Measurements from ENCODE around the gene EARS2. TPM values are rescaled to one million over a fixed set of nuclear protein-coding genes. Genes with fewer than 3 reads are reported as not detected.

The EARS2 gene
- total and polyA plus RNA-seq, 9 of the 15 experiments (the other 6 are each of a cell fraction or from before 2014, with no cell fraction given) = 17.6 to 58.6 (median 36.3) TPM

DNA sequence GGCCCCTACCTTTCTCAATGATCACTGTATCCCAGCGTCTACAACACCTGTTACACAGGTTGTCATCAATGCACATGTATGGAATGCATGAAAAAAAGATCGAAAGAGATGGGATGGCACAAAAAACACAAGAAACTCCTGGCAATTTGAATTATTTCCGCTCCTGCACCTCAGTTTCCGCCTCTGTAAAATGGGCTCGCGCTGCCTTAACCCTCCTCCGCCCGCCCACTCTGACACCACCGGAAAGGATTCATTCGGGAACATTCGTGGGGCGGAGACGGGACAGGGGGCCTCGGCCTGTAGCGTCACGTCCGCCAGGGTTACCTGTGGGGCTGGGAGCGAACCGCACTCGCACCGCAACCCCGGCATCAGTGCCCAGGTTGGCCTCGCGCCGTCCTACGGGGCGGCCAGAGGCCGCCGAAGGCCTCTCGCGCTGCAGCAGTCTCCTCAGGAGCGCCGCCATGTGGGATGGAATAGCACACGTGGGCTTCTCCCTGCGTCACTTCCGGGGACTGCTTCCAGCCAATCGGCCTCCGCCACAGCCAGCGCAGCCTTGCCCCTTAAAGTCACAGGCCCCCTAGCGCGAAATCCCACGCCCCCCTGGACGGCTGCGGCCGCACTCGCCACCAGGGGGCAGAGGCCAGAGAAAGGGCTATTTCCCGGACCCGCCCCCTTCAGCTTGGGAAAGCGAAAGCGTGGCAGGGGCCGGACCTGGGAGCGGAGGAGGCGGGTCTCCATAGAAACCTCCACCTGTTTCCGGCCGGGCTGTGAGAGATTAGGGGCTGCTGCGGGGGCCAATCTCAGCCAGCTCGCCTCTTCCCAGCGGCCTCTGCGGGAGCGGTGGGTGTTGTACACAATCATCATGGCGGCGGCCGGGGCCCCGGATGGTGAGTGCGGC, at the start of gene EARS2, which contains the start of gene UBFD1 (continued):
- TF ChIP-seq CBFB (CRISPR knock-in tag; IDR thresholded peaks at IDR 0.05) (no peak), CHD2 (IDR thresholded peaks at IDR 0.05; ENCODE audit: low read depth, low read length) (peak; percentile 35; the same call in 1 of the 2 replicates), SOX6 (IDR thresholded peaks at IDR 0.05) (peak; percentile 76; the same call in 1 of the 2 replicates), MXI1 (IDR thresholded peaks at IDR 0.05; ENCODE audit: low read depth, low read length) (peak; percentile 95), EHMT2 (IDR thresholded peaks at IDR 0.05) (no peak), JUNB (CRISPR knock-in tag; conservative IDR thresholded peaks at IDR 0.05) (no peak), MTA1 (IDR thresholded peaks at IDR 0.05; ENCODE audit: borderline replicate concordance) (0 out of 2 replicates have a peak, but pooled peaks have one; percentile 20), ZNF76 (CRISPR knock-in tag; IDR thresholded peaks at IDR 0.05; ENCODE audit: borderline replicate concordance) (no peak), NFRKB (IDR thresholded peaks at IDR 0.05; ENCODE audit: low read depth) (0 out of 2 replicates have a peak, but pooled peaks have one; percentile 38), EP400 (IDR thresholded peaks at IDR 0.05) (peak; percentile 100)
- TF ChIP-seq, protein P1, sequence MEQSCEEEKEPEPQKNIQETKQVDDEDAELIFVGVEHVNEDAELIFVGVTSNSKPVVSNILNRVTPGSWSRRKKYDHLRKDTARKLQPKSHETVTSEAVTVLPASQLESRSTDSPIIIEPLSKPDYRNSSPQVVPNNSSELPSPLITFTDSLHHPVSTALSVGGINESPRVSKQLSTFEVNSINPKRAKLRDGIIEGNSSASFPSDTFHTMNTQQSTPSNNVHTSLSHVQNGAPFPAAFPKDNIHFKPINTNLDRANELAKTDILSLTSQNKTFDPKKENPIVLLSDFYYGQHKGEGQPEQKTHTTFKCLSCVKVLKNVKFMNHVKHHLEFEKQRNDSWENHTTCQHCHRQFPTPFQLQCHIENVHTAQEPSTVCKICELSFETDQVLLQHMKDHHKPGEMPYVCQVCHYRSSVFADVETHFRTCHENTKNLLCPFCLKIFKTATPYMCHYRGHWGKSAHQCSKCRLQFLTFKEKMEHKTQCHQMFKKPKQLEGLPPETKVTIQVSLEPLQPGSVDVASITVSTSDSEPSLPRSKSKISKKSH (CRISPR knock-in tag; IDR thresholded peaks at IDR 0.05) = no peak
- TF ChIP-seq, protein P2, sequence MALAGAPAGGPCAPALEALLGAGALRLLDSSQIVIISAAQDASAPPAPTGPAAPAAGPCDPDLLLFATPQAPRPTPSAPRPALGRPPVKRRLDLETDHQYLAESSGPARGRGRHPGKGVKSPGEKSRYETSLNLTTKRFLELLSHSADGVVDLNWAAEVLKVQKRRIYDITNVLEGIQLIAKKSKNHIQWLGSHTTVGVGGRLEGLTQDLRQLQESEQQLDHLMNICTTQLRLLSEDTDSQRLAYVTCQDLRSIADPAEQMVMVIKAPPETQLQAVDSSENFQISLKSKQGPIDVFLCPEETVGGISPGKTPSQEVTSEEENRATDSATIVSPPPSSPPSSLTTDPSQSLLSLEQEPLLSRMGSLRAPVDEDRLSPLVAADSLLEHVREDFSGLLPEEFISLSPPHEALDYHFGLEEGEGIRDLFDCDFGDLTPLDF (CRISPR knock-in tag; IDR thresholded peaks at IDR 0.05) = no peak
- TF ChIP-seq, protein P3, sequence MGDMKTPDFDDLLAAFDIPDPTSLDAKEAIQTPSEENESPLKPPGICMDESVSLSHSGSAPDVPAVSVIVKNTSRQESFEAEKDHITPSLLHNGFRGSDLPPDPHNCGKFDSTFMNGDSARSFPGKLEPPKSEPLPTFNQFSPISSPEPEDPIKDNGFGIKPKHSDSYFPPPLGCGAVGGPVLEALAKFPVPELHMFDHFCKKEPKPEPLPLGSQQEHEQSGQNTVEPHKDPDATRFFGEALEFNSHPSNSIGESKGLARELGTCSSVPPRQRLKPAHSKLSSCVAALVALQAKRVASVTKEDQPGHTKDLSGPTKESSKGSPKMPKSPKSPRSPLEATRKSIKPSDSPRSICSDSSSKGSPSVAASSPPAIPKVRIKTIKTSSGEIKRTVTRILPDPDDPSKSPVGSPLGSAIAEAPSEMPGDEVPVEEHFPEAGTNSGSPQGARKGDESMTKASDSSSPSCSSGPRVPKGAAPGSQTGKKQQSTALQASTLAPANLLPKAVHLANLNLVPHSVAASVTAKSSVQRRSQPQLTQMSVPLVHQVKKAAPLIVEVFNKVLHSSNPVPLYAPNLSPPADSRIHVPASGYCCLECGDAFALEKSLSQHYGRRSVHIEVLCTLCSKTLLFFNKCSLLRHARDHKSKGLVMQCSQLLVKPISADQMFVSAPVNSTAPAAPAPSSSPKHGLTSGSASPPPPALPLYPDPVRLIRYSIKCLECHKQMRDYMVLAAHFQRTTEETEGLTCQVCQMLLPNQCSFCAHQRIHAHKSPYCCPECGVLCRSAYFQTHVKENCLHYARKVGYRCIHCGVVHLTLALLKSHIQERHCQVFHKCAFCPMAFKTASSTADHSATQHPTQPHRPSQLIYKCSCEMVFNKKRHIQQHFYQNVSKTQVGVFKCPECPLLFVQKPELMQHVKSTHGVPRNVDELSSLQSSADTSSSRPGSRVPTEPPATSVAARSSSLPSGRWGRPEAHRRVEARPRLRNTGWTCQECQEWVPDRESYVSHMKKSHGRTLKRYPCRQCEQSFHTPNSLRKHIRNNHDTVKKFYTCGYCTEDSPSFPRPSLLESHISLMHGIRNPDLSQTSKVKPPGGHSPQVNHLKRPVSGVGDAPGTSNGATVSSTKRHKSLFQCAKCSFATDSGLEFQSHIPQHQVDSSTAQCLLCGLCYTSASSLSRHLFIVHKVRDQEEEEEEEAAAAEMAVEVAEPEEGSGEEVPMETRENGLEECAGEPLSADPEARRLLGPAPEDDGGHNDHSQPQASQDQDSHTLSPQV (IDR thresholded peaks at IDR 0.05) = no peak; the same call in 1 of the 2 replicates
- TF ChIP-seq, protein P4, sequence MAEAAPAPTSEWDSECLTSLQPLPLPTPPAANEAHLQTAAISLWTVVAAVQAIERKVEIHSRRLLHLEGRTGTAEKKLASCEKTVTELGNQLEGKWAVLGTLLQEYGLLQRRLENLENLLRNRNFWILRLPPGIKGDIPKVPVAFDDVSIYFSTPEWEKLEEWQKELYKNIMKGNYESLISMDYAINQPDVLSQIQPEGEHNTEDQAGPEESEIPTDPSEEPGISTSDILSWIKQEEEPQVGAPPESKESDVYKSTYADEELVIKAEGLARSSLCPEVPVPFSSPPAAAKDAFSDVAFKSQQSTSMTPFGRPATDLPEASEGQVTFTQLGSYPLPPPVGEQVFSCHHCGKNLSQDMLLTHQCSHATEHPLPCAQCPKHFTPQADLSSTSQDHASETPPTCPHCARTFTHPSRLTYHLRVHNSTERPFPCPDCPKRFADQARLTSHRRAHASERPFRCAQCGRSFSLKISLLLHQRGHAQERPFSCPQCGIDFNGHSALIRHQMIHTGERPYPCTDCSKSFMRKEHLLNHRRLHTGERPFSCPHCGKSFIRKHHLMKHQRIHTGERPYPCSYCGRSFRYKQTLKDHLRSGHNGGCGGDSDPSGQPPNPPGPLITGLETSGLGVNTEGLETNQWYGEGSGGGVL (CRISPR knock-in tag; IDR thresholded peaks at IDR 0.05) = no peak
- TF ChIP-seq, protein P5, sequence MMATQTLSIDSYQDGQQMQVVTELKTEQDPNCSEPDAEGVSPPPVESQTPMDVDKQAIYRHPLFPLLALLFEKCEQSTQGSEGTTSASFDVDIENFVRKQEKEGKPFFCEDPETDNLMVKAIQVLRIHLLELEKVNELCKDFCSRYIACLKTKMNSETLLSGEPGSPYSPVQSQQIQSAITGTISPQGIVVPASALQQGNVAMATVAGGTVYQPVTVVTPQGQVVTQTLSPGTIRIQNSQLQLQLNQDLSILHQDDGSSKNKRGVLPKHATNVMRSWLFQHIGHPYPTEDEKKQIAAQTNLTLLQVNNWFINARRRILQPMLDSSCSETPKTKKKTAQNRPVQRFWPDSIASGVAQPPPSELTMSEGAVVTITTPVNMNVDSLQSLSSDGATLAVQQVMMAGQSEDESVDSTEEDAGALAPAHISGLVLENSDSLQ (IDR thresholded peaks at IDR 0.05) = peak; percentile 98
- TF ChIP-seq, protein P6, sequence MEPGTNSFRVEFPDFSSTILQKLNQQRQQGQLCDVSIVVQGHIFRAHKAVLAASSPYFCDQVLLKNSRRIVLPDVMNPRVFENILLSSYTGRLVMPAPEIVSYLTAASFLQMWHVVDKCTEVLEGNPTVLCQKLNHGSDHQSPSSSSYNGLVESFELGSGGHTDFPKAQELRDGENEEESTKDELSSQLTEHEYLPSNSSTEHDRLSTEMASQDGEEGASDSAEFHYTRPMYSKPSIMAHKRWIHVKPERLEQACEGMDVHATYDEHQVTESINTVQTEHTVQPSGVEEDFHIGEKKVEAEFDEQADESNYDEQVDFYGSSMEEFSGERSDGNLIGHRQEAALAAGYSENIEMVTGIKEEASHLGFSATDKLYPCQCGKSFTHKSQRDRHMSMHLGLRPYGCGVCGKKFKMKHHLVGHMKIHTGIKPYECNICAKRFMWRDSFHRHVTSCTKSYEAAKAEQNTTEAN (CRISPR knock-in tag; IDR thresholded peaks at IDR 0.05) = no peak
